ENCODE measurements around the gene C16orf92. TPM values are rescaled to one million over a fixed set of nuclear protein-coding genes. Genes with fewer than 3 reads are reported as not detected.

The C16orf92 gene
- total RNA-seq, 3 donors from 2014 or later = not detected

- no peak overlapping the region for H3K27ac ChIP-seq
- intact Hi-C loops (cut with DNase I; ENCODE audit: low total_unique reads) = no loop called here
- H3K36me3 ChIP-seq = no peaks in the 10 kb centered on the region
- H3K4me3 ChIP-seq = no peak overlapping the region
- H3K9me3 ChIP-seq = no peaks in the 10 kb centered on the region
- peaks cover 14 to 73% of the 10 kb centered on the region in 2 donors for H3K27me3 ChIP-seq
- no peak for TF ChIP-seq CTCF (IDR thresholded peaks at IDR 0.05)
- no peak for TF ChIP-seq POLR2A (IDR thresholded peaks at IDR 0.05)
- TF ChIP-seq POLR2AphosphoS5 (IDR thresholded peaks at IDR 0.05) = no peak
- H3K4me1 ChIP-seq = no peaks in the 10 kb centered on the region
- DNase-seq (ENCODE audit: low spot score in 2 of 2) = no peak
These were observed 5.6 kb downstream of the C16orf92 start for GRCh38 chr16:30028438-30029076.

- intact Hi-C loops (cut with DNase I; ENCODE audit: low total_unique reads) = no loop called here
- H3K27ac ChIP-seq = no peak overlapping the region
- no peaks in the 10 kb centered on the region for H3K36me3 ChIP-seq
- H3K9me3 ChIP-seq = no peaks in the 10 kb centered on the region
- no peaks in the 10 kb centered on the region for H3K4me1 ChIP-seq
- no peak for DNase-seq (ENCODE audit: low spot score in 2 of 2)
- H3K4me3 ChIP-seq = no peak overlapping the region
- TF ChIP-seq POLR2AphosphoS5 (IDR thresholded peaks at IDR 0.05) (no peak), POLR2A (IDR thresholded peaks at IDR 0.05) (no peak), CTCF (IDR thresholded peaks at IDR 0.05) (no peak)
- peaks cover 14 to 68% of the 10 kb centered on the region in 2 donors for H3K27me3 ChIP-seq
These were observed 7.2 kb downstream of the C16orf92 start for GRCh38 chr16:30030011-30030685.

GRCh38 chr16:30030841-30031413, 7.9 kb downstream of the C16orf92 start, which contains the start of gene TLCD3B:
TLCD3B (minus strand) TSS chr16:30031271; CDS start chr16:30030527, 744 bp downstream.
- no peak for DNase-seq (ENCODE audit: low spot score in 2 of 2)
- Histone ChIP-seq H3K4me3 (peak within 1 kb of the TSS in 2 of 3 donors; percentile 26 to 52), H3K36me3 (no peaks in the 10 kb centered on the region), H3K27me3 (peaks cover 14 to 63% of the 10 kb centered on the region in 2 donors), H3K27ac (no peak within 1 kb of the TSS), H3K9me3 (no peaks in the 10 kb centered on the region), H3K4me1 (no peaks in the 10 kb centered on the region)
- TF ChIP-seq POLR2A (IDR thresholded peaks at IDR 0.05) = no peak
- no peak for TF ChIP-seq CTCF (IDR thresholded peaks at IDR 0.05)
- TF ChIP-seq POLR2AphosphoS5 (IDR thresholded peaks at IDR 0.05) = no peak
- intact Hi-C loops (cut with DNase I; ENCODE audit: low total_unique reads) = no loop called here

- Histone ChIP-seq H3K4me3 (no peak overlapping the region), H3K4me1 (no peaks in the 10 kb centered on the region), H3K27ac (no peak overlapping the region), H3K9me3 (no peaks in the 10 kb centered on the region), H3K27me3 (peaks cover 14 to 57% of the 10 kb centered on the region in 2 donors), H3K36me3 (no peaks in the 10 kb centered on the region)
- no peak for DNase-seq (ENCODE audit: low spot score in 2 of 2)
- TF ChIP-seq POLR2A (IDR thresholded peaks at IDR 0.05) (no peak), POLR2AphosphoS5 (IDR thresholded peaks at IDR 0.05) (no peak), CTCF (IDR thresholded peaks at IDR 0.05) (no peak)
- intact Hi-C loops (cut with DNase I; ENCODE audit: low total_unique reads) = no loop called here
These were observed 8.5 kb downstream of the C16orf92 start for GRCh38 chr16:30031477-30031918.
